Occipital lobe (tissue), 2 donors: ENCODE results near the gene ZNG1B. TPM values are rescaled to one million over a fixed set of nuclear protein-coding genes. Genes with fewer than 3 reads are reported as not detected.
"Not testable (repeated sequence)": the region's sequence is repeated elsewhere in the genome, so short reads cannot be mapped to it uniquely, and the experiment has no call there.

Experiments used
- DNase-seq: peaks from one replicate; lab custom pipeline; 2025; lab: John Stamatoyannopoulos, UW
- total RNA-seq: library from RNA; depleted of rRNA; stranded (reverse); fragments of >200 nt; gene quantifications from one replicate; pipeline ENCODE4 v1.2.3, GENCODE V29; 2014

Gene ZNG1B
- total RNA-seq: 41.8 TPM

GRCh38 chr2:113437508-113438465 lies at the start of gene ZNG1B:
ZNG1B (plus strand) TSS chr2:113437691; CDS start chr2:113437869, 178 bp downstream.
- DNase-seq: not testable (repeated sequence)

- DNase-seq: no peak
These were observed 47.2 kb upstream of the ZNG1B start for GRCh38 chr2:113390124-113390849.

DNA sequence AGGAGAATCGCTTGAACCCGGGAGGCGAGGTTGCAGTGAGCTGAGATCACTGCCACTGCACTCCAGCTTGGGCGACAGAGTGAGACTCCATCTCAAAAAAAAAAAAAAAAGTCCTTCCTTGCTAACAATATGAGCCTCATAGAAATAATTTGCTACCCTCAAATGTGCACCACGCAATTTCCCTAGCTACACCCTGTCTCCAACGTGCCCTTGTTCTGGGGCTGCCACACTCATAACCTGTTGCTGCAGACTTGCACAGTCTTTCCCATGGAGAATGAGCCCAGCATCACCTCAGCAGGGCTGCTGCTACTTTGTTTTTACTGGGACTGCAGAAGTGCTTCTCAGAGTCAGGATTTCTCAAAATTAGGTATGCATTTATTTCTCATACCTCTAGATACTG lies 46.4 kb upstream of the ZNG1B start:
- no peak for DNase-seq

GRCh38 chr2:113406114-113406513 lies 31.4 kb upstream of the ZNG1B start:
- no peak for DNase-seq

GRCh38 chr2:113407446-113408099 lies 29.9 kb upstream of the ZNG1B start:
- no peak for DNase-seq

DNA sequence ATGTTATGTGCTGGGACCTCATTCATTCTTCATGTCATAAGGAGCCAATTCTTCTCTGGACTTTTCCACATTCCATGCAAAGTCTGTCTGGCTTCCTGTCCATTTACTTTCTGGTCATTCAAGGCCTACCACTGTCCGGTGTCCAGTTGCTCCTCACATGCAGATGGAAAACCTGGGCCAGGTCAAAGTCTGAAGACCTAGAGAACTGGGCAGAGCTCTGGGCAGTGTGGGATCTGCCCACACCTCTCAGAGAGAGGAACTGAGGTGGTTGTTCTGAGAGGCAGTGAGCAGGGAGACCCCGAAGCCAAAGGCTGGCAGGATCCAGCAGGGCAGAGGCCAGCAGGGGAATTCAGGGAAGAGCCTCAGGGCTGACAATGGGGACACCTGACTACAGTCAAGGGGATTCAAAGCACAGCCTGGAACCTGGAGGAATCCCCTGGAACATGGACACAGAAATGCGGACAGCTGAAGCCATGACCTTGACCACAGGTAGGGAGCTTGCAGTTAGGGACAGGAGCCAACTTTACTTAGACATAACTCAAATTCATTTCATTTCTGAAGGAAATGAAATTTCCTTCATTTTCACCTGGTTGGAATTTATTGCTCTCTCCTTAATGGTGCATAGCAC lies 25.7 kb upstream of the ZNG1B start:
- DNase-seq: not testable (repeated sequence)

- DNase-seq: not testable (repeated sequence)
These were observed 24.7 kb upstream of the ZNG1B start for GRCh38 chr2:113412774-113413173.

- not testable (repeated sequence) for DNase-seq
These were observed 5.7 kb upstream of the ZNG1B start for GRCh38 chr2:113431773-113432172.

DNA sequence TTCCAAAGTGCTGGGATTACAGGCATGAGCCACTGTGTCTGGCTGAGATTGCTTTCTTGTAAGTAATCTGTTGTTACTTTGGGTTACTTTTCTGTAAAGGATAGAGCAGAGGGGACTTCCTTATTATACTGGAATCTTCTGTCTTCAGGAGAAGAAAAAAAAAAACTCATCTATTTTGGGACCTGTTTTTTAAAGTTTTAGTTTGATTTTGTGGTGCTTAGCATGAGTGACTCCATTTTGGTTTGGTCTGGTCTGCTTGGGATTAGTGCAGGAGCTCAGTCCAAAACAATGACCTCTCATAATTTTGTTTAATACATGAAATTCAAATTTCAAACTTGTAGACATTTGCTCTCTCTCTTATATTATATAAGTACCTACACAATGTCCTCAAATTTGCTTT lies 4.0 kb upstream of the ZNG1B start:
- DNase-seq: not testable (repeated sequence)

- DNase-seq: not testable (repeated sequence)
These were observed 28.3 kb downstream of the ZNG1B start for GRCh38 chr2:113465770-113466169.

GRCh38 chr2:113476688-113477368 lies 39.3 kb downstream of the ZNG1B start:
- DNase-seq: not testable (repeated sequence)

DNA sequence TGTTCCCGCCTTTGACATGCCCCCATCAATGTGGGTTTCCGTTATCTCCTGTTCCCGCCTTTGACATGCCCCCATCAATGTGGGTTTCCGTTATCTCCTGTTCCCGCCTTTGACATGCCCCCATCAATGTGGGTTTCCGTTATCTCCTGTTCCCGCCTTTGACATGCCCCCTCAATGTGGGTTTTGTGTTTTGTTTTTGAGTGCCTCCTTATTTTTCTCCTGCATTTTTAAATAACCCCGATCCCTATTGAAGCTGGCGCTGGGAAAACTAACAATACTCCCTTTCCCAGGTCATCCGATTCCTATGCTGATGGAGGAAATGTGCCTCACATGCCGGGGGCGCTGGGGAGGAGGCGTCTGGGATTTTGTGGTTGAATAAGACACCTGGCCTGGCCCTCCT lies 59.0 kb downstream of the ZNG1B start:
- DNase-seq: not testable (repeated sequence)

DNA sequence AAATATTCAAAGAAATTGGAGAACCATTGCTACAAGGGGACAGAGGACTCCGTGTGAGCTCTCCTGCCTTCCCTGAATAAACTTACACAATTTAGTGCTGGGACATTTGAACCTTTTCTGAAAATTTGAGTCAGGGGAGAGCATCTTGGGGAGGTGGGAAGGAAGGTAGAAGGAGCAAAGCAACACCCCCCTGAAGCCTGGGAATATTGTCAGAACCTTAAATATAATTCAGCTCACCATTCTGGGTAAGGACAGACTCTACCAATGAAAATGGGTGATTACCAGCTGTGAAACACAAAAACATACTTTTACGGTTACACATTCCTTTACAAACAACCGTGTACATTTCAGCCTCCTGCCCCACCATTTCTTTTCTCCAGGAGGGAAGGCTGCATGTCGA lies 60.9 kb downstream of the ZNG1B start, which contains the start of gene FOXD4L1:
FOXD4L1 (plus strand) TSS at position 301 of the 400 bp plus-strand sequence. CDS start 592 bp downstream, outside the sequence.
- DNase-seq: not testable (repeated sequence)

DNA sequence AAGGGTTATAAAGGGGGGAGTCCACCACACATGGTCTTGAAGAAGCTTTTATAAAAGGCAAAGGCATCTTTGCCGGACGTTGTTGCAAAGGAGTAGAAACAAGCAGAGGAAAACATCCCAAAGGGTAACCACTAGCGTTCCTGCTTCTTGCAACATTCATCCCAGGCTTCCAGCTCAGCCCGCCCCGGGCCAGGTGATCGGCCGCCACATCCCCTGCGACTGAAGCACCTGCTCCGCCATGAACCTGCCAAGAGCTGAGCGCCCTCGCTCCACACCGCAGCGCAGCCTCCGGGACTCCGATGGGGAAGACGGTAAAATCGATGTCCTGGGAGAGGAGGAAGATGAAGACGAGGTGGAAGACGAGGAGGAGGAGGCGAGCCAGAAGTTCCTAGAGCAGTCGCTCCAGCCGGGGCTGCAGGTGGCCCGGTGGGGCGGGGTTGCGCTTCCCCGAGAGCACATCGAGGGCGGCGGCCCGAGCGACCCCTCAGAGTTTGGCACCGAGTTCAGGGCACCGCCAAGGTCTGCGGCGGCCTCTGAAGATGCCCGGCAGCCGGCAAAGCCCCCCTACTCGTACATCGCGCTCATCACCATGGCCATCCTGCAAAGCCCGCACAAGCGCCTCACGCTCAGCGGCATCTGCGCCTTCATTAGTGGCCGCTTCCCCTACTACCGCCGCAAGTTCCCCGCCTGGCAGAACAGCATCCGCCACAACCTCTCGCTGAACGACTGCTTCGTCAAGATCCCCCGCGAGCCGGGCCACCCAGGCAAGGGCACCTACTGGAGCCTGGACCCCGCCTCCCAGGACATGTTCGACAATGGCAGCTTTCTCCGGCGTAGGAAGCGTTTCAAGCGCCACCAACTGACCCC lies 61.8 kb downstream of the ZNG1B start:
- not testable (repeated sequence) for DNase-seq

GRCh38 chr2:113499886-113500722 lies 62.6 kb downstream of the ZNG1B start:
- not testable (repeated sequence) for DNase-seq

- DNase-seq: not testable (repeated sequence)
These were observed 63.2 kb downstream of the ZNG1B start for GRCh38 chr2:113500723-113501038.

DNA sequence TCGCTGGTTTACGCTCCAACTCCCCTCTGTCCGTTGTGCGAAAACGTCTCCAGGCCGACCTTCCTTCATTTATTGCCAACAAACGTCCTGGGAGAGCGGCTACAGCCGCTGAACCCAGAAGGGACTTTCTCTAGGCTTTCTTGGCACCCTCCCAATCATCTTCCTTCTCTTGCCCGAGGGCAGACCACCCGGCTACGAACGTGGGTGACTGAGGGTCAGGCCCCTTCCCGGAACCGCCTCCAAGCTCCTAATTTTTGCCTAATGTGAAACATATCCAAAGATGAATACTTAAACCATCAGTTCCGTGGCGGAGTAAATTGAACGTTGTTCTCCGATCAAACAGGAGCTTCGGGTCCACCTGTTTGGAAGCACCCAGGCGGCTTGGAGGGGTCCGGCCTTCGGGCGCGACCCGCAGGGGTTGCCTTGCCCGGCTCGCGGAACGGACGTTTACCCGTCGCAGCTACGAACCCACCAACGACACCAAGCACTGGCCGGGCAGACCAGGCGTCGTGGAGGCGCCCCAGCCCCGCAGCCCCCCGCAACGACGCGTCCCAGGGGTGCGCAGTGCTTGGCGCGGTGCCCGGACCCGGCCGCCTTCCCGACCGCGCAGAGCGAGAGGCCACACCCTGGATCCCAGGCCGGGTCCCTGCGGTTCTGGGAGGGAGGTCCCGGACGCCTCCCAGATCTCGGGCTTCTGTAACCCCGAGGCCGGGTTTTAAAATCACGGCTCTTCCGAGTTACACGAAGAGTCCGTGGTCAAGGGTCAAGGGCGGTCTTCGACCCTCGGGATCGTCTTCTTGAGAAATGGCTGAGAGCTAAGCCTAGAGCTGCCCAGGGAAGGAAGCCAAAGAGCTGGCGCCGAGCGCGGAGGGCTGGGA lies 65.0 kb downstream of the ZNG1B start:
- not testable (repeated sequence) for DNase-seq
